HepG2 (cell line): ENCODE measurements around the gene SRP68. TPM values are rescaled to one million over a fixed set of nuclear protein-coding genes. Genes with fewer than 3 reads are reported as not detected.

Experiments
- ETV5 ChIP-seq: IDR thresholded peaks from 2 replicates; pipeline ENCODE4 v1.6.1; 2018; ENCODE audit warnings: missing biosample characterization, missing genetic modification reagents, inconsistent platforms, borderline replicate concordance
- HDAC6 ChIP-seq: fragments of 200-600 bp; sonication (generic); IDR thresholded peaks from 2 replicates; pipeline ENCODE4 v1.7.0; 2017; ENCODE audit warnings: mild to moderate bottlenecking, antibody characterized with exemption, low read length, low read depth
- HES4 ChIP-seq: sonication (generic); formaldehyde crosslinking; IDR thresholded peaks from 2 replicates; pipeline ENCODE4 v1.9.0; 2021; ENCODE audit warnings: mild to moderate bottlenecking, missing genetic modification reagents, borderline replicate concordance
- HNRNPH1 ChIP-seq: fragments of 200-400 bp; formaldehyde crosslinking; optimal IDR thresholded peaks from 2 replicates; pipeline ENCODE3; 2017; ENCODE audit warnings: mild to moderate bottlenecking, low read depth, low read length
- JUNB ChIP-seq: sonication (generic); formaldehyde crosslinking; IDR thresholded peaks from 2 replicates; pipeline ENCODE4 v1.8.0; 2022; ENCODE audit warnings: missing genetic modification reagents, mild to moderate bottlenecking, borderline replicate concordance
- KDM4B ChIP-seq: sonication (generic); formaldehyde crosslinking; IDR thresholded peaks from 2 replicates; pipeline ENCODE4 v1.4.0; 2020; ENCODE audit warnings: missing genetic modification reagents
- MEF2D ChIP-seq: sonication (generic); formaldehyde crosslinking; IDR thresholded peaks from 2 replicates; pipeline ENCODE4 v1.5.1; 2020; ENCODE audit warnings: mild to moderate bottlenecking, missing genetic modification reagents
- MXD1 ChIP-seq: sonication (generic); formaldehyde crosslinking; IDR thresholded peaks from 2 replicates; pipeline ENCODE4 v1.4.0; 2020; ENCODE audit warnings: mild to moderate bottlenecking, missing genetic modification reagents
- MZF1 ChIP-seq: sonication (generic); formaldehyde crosslinking; IDR thresholded peaks from 2 replicates; pipeline ENCODE4 v1.8.1; 2023; ENCODE audit warnings: mild to moderate bottlenecking, missing genetic modification reagents, borderline replicate concordance
- PBX2 ChIP-seq: IDR thresholded peaks from 2 replicates; pipeline ENCODE4 v1.6.1; 2016; ENCODE audit warnings: control low read depth
- SIN3A ChIP-seq: IDR thresholded peaks from 2 replicates; pipeline ENCODE4 v1.6.1; 2011; ENCODE audit warnings: low read depth, mild to moderate bottlenecking, control low read depth, low read length, borderline replicate concordance
- SP1 ChIP-seq, 2 experiments: fragments of 450-650 bp in 1 of 2; sonication (generic) in 1 of 2; formaldehyde crosslinking in 1 of 2; IDR thresholded peaks; 2 replicates each; pipeline versions ENCODE4 v1.4.0 to v1.6.1; 2016 to 2020; ENCODE audit warnings: missing genetic modification reagents in 1 of 2
- TMF1 ChIP-seq: sonication (generic); formaldehyde crosslinking; IDR thresholded peaks from 2 replicates; pipeline ENCODE4 v1.8.1; 2022; ENCODE audit warnings: low read depth, missing genetic modification reagents
- TRIM24 ChIP-seq: sonication (generic); formaldehyde crosslinking; IDR thresholded peaks from 2 replicates; pipeline ENCODE4 v1.8.0; 2022; ENCODE audit warnings: mild to moderate bottlenecking, missing genetic modification reagents
- ZHX2 ChIP-seq, 2 experiments: sonication (generic) in 1 of 2; formaldehyde crosslinking in 1 of 2; IDR thresholded peaks; 2 replicates each; pipeline versions ENCODE4 v1.6.1 to v1.9.0; 2014 to 2022; ENCODE audit warnings: antibody characterized with exemption in 1 of 2, borderline replicate concordance in 1 of 2, inconsistent platforms in 1 of 2, low read depth in 1 of 2, missing genetic modification reagents in 1 of 2
- ZNF138 ChIP-seq: sonication (generic); formaldehyde crosslinking; IDR thresholded peaks from 2 replicates; pipeline ENCODE4 v1.5.0; 2020; ENCODE audit warnings: mild to moderate bottlenecking, low read depth, missing genetic modification reagents
- ZNF235 ChIP-seq: sonication (generic); formaldehyde crosslinking; IDR thresholded peaks from 2 replicates; pipeline ENCODE4 v1.8.1; 2023; ENCODE audit warnings: mild to moderate bottlenecking, missing genetic modification reagents, borderline replicate concordance
- ZNF549 ChIP-seq: sonication (generic); formaldehyde crosslinking; IDR thresholded peaks from 2 replicates; pipeline ENCODE4 v1.5.0; 2020; ENCODE audit warnings: missing genetic modification reagents
- ZNF569 ChIP-seq: sonication (generic); formaldehyde crosslinking; IDR thresholded peaks from 2 replicates; pipeline ENCODE4 v1.5.0; 2020; ENCODE audit warnings: mild to moderate bottlenecking, missing genetic modification reagents, moderate library complexity, borderline replicate concordance
- ZNF839 ChIP-seq: sonication (generic); formaldehyde crosslinking; IDR thresholded peaks from 2 replicates; pipeline ENCODE4 v1.4.0; 2020; ENCODE audit warnings: missing genetic modification reagents, mild to moderate bottlenecking, borderline replicate concordance
- polyA plus RNA-seq, 8 experiments: library from polyadenylated mRNA; depleted of rRNA in 3 of 8; stranded (reverse) in 7 of 8; unstranded in 1 of 8; fragments of >200 nt; fragmentation: Illumina TruSeq in 4 of 8; extraction: Trizol in 4 of 8; gene quantifications; 2 replicates each; pipeline versions ENCODE4 v1.2.1 to v1.2.3, GENCODE V29; 2011 to 2016; ENCODE audit warnings: low read depth in 4 of 8, missing spikeins in 1 of 8, mixed read lengths in 1 of 8; ENCODE audit not compliant: insufficient read depth in 1 of 8
- total RNA-seq, 5 experiments: library from RNA; depleted of rRNA; stranded (reverse); fragments of >200 nt; fragmentation: Illumina TruSeq; extraction: Trizol; gene quantifications; 2 replicates each; pipeline ENCODE4 v1.2.3, GENCODE V29; 2016; ENCODE audit warnings: low read depth in 1 of 5

Gene SRP68
- total and polyA plus RNA-seq, 2 of the 13 experiments (the other 11 are each of a cell fraction or from before 2014, with no cell fraction given), result 39.8 to 74.3 TPM

GRCh38 chr17:76102944-76103273 lies 30.6 kb upstream of the SRP68 start (continued):
- TF ChIP-seq ZHX2 (IDR thresholded peaks at IDR 0.05; ENCODE audit: low read depth) (no peak), ZHX2 (CRISPR knock-in tag; IDR thresholded peaks at IDR 0.05; ENCODE audit: borderline replicate concordance) (no peak), ZNF549 (no peak), ZNF138 (peak; percentile 85; the same call in 1 of the 2 replicates), SIN3A (no peak), MZF1 (CRISPR knock-in tag) (no peak), ETV5 (no peak), ZNF569 (CRISPR knock-in tag) (no peak), MXD1 (CRISPR knock-in tag) (no peak), JUNB (CRISPR knock-in tag) (no peak), MEF2D (CRISPR knock-in tag) (no peak; the same call in 1 of the 2 replicates), TRIM24 (CRISPR knock-in tag) (no peak), KDM4B (CRISPR knock-in tag) (no peak), ZNF235 (no peak), SP1 (IDR thresholded peaks at IDR 0.05) (no peak), SP1 (CRISPR knock-in tag; IDR thresholded peaks at IDR 0.05) (no peak), HES4 (CRISPR knock-in tag) (no peak), ZNF839 (peak; percentile 39; the same call in 1 of the 2 replicates), TMF1 (peak; percentile 40; the same call in 1 of the 2 replicates), HNRNPH1 (no peak), HDAC6 (no peak), PBX2 (CRISPR knock-in tag) (no peak)
